ENCODE data around the gene GINS1.
"Not testable (repeated sequence)": the region's sequence is repeated elsewhere in the genome, so short reads cannot be mapped to it uniquely, and the experiment has no call there.

DNA sequence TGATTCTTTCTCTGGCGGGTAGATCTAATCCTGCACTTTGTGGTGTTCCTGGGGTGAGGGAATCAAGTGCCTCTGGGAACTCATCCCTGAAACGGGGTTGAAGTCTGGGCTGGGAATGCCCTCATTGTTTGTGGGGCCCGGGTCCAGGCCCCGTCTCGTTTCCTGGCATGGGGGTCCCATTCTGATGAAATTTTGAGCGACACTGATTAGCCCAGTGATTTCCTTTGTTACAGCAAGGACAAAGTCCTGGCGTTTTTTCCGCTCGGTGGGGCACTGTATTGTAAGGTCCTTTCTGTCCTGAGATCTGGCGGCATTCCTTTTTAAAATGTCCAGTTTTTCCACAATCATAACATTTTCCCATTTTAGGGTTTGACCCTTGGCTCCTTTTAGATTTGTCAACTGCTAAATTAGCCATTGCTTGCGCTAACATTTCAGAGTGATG, 7.2 kb upstream of the GINS1 start:
- not testable (repeated sequence) for TF ChIP-seq POLR2A, SPI1, POLR2AphosphoS5, POU2F2 (IDR thresholded peaks at IDR 0.05; ENCODE audit: low read depth, low read length)

Measured in GM12891 (cell line).